Measurements from ENCODE around the gene CHD6.

Gene CHD6

DNA sequence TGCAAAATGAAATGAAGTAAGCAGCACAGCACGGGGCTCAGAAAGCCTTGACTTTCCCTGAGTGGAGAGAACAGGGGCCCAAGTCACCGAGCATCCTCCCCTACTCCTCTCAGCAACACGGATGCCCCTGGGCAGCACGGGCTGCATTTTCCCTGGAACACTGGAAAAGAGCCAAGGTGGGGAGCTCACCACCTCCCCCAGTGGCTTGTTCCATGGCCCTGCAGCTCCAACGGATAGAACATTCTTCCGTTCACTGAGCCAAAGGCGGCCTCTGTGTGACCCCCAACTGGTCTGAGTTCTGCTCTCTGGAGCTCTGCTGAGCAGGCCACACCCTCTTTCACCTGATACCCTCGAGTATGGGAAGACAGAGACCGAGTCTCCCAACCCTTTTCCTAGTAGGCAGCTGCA, 230.7 kb downstream of the CHD6 start:
- no peak for DNase-seq

DNA sequence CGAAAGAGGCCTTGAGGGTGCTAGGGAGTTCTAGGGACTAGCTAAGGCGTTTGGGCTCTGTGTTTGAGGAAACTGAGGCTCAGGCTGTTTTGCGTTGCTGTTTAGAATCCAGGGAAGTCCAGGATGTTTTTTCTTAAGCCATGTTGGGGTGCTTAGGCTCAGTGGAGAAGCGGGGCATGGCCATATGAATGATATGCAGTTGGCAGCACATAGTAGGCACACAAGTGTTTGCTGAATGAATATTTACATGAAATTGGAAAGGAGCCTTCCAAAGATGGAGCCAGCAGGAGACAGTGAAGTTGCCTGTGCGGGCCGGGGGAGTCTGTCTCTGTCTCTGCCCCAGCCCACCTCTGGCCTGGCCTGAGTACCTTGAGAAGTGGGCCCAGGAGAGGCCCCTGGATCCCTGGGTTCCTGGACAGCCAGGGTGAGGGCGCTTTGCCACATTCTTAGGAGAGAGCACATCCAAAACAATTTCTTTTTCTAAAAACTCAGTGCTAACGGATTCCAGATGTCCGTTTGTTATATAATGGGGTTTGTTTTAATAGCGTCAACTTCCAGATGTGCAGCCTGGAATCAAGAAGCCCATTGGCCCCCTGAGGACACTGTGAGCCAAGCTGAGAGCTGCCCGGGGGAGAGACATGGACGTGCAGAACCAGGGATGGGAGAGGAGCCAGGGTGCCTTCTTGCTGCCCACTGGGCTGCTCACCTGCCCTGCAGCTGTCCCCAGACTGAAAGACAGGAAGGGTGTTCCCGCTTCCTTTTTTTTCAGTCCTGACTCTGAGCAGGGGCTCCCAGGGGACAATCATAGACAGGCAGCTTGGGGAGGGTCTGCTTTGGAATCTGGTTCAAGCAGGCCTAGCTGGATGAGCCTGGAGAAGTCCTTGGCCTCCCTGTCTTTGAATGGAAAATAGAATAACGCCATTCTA, 231.4 kb downstream of the CHD6 start:
- DNase-seq: no peak

DNA sequence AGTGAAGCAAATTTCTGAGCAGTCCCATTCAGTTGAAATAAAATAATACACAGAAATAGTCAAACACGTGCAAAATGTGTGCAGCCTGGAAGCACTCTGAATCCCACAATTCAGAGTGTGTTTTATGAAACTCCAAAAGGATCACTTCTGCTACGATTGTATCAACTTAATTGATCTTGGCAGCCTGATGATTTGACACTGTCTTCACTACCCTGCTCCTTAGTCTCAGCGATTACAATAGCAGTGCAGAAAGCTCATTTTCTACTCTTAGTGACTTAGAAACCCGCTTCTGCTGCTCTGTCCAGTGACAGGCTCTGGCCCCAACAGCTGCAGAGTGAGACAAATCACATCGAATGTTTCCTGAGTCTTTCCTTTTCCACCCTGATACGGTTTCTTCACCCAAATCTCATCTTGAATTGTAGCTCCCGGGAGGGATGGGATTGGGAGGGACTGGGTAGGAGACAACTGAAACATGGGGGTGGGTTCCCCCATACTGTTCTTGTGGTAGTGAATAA, 235.3 kb downstream of the CHD6 start:
- no peak for DNase-seq

DNA sequence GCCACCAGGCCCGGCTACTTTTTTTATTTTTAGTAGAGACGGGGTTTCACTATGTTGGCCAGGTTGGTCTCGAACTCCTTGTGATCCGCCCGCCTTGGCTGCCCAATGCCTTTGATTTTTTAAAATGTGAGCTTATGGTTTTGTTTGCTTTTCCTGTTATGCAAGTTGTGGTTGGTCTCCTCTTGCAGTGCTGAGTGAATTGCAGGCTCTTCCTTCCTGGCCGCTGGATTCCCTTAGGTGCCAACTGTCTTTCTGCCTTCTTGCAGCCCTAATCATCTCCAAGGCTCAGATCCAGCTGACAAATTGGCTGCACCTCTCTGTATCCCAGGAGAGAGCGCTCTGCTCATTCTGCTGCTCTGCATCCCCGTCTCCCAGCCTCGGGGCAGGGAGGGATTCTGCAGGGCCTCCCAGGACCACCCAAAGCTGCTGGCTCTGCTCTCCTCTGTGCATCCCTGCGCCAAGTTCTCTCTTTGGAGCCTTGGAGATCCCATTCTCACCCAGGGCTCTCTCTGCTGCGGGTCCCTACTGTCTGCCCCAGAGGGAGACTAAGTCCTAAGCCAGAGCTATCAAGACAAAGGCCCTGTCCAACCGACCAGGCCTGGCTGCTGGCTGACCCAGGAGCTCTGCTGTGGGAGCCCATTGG, 237.5 kb downstream of the CHD6 start:
- DNase-seq: no peak

DNA sequence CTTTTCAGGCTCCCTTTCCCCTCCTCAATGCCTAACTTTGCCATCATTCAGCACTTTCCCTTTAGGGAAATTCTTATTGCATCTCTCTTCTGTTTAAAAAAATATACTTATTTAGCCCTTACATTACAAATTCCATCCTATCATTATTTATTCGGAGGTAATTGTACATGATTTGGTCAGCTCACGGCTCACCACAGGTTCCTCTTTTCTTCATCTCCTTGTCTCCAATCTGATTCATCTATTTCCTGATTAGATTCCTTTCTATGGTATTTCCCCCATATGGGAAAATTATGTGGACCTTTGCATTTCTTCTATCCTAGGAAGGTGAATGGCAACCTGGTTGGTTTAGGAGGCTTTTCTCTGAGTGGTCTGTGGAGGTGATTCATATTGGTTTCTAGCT, 238.6 kb downstream of the CHD6 start:
- DNase-seq: no peak

DNA sequence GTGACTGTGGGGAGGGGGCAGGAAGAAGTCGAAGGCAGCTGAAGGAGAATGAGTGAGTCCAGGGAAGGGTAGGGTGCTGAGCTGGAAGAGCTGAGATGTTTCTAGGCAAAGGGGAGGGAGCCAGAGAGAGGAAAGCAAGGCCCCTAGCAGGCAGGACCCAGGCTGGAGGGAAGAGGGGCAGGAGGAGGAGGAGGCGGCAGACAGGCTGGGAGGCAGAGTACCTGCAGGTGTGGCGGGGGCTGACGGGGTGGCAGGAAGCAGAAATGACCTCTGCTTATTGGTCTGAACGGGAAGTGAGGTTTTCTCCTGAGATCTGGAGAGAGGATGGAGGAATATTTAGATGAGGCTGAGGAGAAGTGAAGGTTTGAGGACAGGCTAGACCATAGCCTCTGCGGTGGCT, 240.9 kb downstream of the CHD6 start:
- DNase-seq: no peak

DNA sequence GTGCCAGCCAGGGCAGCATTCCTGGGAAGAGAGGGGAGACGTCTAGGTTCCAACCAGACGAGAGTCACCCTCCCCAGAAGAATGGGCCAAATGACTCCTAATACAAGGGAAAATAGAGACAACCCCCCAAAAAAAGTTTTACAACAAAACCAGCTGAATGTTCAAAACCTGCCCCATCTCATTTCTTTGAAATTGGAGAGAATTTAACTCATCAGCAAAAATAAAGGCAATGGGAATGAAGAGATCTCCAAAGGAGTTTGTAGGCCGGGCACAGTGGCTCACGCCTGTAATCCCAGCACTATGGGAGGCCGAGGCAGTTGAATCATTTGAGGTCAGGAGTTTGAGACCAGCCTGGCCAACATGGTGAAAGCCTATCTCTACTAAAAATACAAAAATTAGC, 241.8 kb downstream of the CHD6 start:
- no peak for DNase-seq

DNA sequence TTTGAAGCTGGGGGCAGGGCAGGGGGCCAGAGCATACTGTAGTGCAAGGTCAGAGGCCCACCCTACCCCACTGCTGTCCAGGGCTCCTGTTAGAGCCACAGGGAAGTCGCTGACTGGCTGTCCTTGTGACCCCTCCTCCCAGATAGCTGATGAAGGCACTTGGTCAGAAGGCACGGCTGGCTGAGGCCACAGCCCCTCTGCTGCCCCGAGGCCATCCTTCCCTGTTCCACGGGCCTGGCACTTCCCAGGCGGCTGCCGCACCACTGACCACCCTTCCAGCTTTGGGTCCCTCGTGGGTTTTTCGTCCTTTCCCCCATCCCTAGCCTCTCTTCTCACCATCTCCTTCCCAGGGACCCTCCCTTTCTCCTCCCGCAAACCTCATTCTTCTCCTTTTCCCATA, 242.3 kb downstream of the CHD6 start:
- DNase-seq: no peak

DNA sequence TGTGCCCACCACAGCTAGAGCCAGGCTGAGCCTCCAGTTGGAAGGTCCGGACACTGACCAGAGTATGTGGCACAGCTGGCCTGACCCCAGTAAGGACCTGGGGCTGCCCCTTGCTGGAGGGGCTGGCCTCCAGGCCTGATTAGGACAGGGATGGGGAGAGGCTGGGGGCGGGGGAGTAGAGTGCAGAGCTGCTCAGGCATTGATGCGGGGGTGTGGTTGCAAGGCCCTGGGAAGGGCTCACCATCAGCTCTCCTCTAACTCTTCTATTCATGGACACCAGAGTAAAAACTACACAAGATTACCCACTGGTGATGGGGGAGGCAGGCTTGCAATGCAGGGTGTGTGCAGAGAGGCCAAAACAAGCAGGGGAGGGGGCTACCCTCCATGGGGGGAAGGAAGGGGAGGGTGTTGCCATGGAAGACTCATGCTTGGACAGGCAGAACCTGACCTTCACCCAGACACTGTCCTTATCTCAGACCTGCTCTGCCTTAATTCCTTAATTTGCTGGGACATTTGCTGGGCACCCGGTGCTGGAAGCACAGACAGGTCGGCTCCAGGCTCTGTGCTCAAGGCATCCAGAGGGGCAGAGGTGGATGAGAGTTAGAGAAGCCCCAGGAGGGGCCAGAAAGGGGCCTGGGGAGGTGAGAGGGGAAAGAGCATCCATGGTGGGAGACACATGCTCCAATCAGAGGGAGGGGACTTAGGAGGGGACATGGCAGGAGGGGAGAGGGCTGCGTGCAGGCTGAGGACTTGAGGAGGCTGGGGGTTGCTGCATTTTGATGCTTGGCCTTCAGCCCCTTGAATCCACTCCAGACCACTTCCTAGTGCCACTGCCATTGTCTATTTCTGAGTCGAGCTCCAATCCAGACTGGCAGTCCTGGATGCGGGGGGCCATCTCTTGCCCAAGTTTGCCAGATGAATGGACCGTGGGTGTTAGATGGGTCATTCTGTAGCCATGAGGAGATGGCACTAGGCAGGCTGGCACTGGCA, 244.0 kb downstream of the CHD6 start:
- no peak for DNase-seq

DNA sequence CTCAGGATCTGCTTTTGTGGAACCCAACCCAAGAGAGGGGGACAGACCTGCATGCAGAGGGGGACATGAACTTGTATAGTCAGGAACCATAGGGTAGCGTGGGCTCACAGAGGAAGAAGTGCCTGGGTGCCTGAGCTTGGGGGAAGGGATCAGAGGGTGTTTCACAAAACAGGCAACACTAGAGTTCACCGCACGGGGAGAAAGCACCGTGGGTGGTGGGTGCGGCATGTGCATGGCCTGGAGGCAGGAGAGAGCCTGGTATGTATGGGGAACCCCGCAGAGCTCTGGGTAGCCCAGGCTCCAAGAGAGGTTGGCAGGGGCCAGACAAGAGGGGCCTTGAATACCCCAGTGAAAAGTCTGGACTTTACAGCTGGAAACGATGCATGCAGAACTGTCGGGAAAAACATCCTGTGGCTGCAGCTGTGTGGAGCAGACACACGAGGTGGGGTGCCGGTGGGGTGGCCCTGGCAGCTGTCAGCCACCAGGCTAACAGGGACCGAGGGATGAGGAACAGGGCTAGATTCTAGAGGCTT, 244.9 kb downstream of the CHD6 start:
- no peak for DNase-seq

DNA sequence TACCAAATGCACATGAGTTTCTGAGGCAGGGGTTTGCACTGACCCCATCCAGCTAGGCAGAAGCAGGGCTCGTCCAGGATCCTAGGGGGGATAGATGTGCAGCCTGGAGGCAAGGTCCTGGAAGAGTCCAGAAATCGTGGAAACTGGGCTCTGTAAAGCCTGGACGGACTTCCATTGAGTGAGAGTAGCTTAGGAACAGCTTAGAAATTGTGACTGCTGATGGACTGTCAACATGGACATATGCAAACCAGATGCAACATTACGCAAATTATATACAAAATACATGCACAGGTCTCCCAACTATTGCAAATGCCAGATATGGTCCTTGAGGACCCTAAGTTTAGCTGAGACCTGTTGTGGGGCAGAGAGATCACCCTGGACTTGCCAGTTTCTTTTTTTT, 246.8 kb downstream of the CHD6 start:
- no peak for DNase-seq

DNA sequence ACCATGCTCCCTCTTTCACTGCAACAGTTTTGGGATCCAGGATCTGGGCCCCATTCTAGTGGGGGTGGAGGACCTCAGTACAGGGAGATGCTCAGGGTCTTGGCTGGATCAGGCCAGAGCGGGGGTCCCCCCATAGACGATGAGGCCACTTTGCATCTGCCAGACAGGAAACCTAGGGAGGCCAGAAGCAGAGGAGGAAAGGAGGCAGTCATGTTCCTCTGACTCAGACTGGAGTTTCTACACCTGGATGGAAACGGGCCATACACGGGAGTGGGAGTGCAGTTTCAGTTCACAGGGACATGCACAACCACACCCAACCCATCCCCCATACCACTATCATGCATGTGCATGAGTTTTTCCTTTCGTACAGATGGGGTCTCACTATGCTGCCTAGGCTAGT, 248.0 kb downstream of the CHD6 start:
- DNase-seq: no peak

DNA sequence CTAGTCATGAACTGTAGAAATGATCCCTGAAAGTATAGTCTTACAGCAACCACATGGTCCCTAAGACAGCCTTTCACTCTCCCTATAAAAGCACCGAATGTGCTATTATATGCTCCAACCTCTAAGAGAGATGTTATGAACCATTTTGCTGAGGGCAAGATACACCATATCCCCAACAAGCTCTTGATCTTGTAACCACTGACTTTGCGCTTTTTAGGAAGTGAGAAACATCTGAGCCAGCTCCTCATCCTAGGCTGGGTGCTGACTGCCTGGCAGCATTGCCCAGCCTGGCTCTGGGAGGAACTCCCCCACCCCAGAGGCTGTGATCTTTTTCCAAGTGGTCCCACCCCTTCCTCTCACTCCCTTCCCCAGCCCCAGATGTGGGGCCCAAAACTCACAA, 248.5 kb downstream of the CHD6 start:
- no peak for DNase-seq

DNA sequence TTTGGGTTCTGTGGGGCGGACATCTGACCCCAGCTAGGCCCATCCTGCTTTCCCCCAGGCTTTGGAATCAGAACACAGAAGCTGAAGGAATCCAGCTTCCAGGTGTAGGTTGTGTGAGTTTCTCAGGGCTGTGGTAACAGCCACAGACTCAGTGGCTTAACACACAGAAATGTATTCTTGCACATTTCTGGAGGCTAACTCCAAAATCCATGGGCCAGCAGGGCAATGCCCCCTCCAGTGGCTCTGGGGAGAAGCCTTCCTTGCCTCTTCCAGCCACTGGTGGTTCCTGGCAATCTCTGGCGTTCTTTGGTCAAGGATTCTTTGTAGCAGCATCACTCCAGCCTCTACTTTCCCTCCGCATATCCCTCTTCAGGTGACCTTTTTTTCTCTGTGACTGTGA, 250.2 kb downstream of the CHD6 start:
- DNase-seq: no peak

DNA sequence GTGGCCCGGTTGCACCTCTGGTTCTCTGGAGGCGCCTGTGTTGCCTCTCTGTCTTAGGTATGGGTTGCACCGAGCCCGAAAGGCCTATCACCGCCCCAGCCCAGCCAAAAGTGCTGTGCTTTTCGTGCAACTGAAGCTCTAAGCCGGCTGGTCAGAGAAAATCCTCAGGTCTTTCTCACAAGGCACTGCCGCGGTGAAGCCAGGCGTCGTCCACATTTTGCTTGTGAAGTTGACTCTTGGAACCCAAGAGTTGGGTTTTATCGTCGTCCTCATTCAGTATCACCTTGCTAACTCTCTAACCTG, 250.8 kb downstream of the CHD6 start:
- DNase-seq: no peak

DNA sequence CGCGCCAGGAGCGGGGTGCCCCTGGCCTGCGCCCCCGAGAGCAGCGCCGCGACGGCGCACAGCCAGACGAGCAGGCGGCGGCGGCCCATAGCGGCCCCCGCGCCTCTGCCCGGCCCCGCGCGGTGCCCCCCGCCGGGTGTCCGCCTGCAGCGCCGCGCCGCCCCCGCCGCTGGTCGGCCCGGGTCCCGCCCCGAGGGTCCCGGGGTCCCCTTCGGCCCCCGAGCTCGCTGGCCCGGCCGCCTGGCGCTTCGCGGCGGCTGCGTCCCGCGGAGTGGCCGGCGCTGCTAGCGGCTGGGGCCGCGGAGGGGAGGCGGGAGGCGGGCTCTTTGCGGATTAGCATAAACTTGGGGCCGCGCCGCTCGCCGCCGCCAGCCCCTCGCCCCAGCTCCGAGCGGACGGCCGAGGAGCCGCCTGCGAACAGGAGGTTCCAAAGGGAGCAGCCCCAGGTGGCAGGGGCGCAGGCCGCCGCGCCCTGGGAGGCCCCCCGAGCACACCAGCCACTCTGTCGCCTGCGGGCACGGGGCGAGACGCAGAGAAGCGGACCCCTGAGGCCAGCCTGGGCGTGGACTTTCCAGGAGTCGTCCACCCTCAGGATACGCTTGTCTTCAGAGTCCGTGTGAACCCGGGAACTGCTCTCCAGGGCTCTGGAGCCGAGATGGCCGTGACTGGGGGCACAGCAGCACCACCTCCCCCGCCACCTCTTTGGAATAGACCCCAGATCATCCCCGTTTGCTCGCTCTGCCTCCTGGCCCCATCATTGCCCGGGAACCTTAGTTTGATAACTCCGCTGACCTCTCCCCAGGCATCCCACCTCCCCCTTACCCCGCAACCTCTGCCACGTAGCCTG, 251.4 kb downstream of the CHD6 start, which contains the start of gene EMILIN3:
TSS of gene EMILIN3 (minus strand) at position 273 of the 847 bp plus-strand sequence. CDS start at position 89, 184 bp downstream.
- DNase-seq: no peak

DNA sequence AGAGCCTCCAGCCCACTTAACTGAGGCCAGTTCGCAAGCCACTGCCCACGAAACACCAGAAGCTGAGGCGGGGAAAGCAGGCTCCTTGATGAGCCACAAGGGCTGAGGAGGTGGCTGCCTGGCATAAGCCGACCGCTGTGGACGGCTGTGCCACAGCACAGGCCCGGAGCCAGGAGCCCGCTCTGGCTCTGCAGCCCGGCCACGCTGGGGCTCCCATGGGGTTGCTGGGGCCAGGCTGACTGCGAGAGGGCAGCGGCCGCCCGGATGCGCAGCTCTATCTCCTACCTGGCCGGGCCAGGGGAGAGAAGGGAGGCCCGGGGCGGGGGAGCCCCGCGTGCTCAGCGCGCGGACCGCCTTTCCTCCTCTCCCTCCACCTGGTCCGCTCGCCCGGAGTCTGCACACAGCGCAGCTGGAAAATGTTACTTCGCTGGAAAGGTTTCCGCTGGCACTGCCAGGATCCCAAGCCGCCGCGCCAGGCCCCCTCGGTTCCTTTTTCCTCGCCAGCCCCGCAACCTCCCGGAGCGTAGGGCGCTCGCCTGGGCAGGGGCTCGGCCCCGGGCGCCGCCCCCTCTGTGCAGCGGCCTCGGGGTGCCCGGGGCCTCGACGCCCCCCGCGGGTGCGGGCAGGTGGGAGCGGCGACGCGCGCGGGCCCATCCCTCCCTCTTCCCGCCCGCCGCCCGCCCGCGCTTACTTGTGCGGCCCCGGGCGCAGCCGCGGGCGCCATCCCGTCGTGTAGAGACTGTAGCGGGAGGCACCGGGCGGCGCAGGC, 252.2 kb downstream of the CHD6 start:
- no peak for DNase-seq

DNA sequence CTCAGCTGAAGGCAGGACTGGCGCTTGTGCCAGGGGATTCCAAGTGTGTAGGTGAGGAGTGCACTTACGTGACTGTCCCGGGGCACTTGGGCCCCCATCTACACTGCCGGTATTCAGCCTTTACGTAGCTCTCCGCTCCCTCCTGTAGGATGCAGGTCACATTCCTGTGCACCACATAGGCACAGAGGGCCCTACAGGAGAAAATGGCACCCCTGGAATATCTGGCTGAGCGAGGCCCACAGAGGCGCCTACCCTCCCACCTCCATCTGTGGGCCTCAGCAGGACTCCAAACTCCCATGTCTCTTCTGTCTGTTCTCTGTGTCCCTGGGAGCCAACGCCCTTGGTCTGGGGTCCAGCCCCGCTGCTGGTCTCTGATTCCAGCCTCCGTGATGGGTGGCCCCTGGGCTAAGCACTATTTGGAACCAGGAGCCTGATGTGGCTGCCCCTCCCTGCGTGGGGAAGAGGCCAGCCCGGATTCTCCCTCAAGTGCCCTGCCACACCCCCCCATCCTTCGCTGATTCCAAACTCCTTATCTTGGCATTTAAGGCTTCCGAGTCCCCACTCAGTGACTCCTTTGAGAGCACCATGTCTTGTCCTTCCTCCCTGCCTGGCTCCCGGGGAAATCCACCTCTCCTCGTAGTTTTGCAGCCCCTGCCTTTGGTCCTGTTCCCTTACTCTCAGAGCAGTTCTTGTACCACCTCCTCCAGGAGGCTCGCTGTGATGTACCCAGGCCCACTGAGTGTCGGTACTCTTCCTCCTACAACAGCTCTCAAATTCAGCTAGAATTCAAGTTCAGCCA, 253.0 kb downstream of the CHD6 start:
- no peak for DNase-seq

DNA sequence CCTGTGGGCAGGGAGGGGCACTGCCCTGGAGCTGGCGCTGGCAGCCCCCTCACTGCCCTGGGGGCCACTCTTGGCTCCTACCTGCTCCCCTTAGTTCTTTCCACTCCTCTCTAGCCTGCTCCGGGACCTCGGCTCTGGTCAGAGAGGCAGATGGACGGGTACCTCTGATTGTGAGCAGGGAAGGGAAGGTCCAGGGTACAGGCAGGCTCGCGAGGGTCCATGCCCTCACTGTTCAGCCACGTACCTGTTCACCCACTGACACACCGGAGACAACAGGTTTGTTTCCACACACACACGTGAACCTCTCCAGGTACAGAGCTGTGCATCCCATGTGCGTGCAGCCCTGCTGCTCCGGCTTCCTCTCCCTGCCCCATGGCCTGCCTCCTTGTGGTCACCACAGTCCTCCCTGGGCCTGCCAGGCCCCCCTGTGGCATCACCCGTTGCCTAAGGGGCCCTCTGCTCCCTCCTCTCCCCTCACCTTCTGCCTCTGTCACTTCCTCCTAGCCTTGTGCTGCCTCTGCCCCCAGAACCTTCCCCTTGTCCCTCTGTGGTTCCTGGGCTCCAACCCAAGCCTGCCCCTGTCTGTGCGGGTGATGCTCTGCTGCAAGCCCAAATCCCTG, 253.8 kb downstream of the CHD6 start:
- no peak for DNase-seq

DNA sequence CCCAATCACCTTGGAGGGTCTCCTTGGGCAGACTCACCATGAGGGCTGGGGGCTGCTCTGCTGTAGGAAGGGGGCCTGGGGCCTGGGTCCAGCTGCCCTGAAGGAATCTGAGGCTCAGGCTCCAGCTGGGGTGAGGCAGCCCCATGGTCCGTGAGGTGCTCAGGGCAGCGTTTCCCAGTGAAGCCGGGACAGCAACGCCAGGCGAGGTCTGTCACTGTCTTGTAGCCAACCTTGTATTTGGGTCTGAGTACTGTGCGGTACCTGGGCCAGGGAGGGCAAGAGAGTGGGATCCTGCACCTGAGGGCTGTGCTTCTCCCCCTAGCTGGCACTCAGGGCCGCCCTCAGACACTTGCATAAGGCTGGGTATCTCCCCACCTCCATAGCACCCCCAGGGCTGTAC, 254.6 kb downstream of the CHD6 start:
- no peak for DNase-seq
